Tibial artery (tissue), 4 donors: Measurements from ENCODE around the gene VRK2.
A peak's percentile ranks its signal among the peaks of the same experiment; 100 is the strongest.

Experiments used
- DNase-seq, 2 donors: peaks; one replicate each; pipeline ENCODE4 v3.0.0-alpha.2; 2019
- H3K27ac ChIP-seq, 2 donors: fragments of 200-600 bp; sonication (generic) in 1 of 2; 1 replicate in 1 of 2; 2 replicates in 1 of 2; pipeline ENCODE4 v1.5.1; 2018 to 2019; ENCODE audit warnings: mild to moderate bottlenecking in 1 of 2
- H3K27me3 ChIP-seq, 2 donors: fragments of 200-600 bp; sonication (generic) in 1 of 2; one replicate each; pipeline versions ENCODE4 v1.5.1 to v1.6.0; 2016 to 2019
- H3K36me3 ChIP-seq, 3 donors: fragments of 200-600 bp; sonication (generic) in 2 of 3; one replicate each; pipeline ENCODE4 v1.5.1; 2016 to 2019; ENCODE audit warnings: mild to moderate bottlenecking in 2 of 3
- H3K4me1 ChIP-seq, 4 donors: fragments of 200-600 bp; sonication (generic) in 2 of 4; 1 replicate in 3 of 4; 2 replicates in 1 of 4; pipeline ENCODE4 v1.5.1; 2016 to 2019
- H3K4me3 ChIP-seq, 2 donors: fragments of 200-600 bp; sonication (generic) in 1 of 2; 1 replicate in 1 of 2; 2 replicates in 1 of 2; pipeline ENCODE4 v1.5.1; 2018 to 2019; ENCODE audit warnings: mild to moderate bottlenecking in 2 of 2
- H3K9me3 ChIP-seq, 3 donors: fragments of 200-600 bp; sonication (generic) in 1 of 3; one replicate each; pipeline ENCODE4 v1.5.1; 2016 to 2019
- intact Hi-C: fragments of 100-400 bp; cut with DNase I; formaldehyde crosslinking; loops from one replicate; pipeline ENCODE4 v1.15.0; 2023; ENCODE audit warnings: low total_unique reads
- TF ChIP-seq, protein P1 (sequence below), 2 experiments: fragments of 200-600 bp in 1 of 2; fragments of 450-650 bp in 1 of 2; IDR thresholded peaks; one replicate each; pipeline ENCODE4 v1.5.1; 2017 to 2019; ENCODE audit warnings: antibody characterized with exemption in 2 of 2, mild to moderate bottlenecking in 1 of 2, moderate library complexity in 1 of 2

VRK2 gene

DNA sequence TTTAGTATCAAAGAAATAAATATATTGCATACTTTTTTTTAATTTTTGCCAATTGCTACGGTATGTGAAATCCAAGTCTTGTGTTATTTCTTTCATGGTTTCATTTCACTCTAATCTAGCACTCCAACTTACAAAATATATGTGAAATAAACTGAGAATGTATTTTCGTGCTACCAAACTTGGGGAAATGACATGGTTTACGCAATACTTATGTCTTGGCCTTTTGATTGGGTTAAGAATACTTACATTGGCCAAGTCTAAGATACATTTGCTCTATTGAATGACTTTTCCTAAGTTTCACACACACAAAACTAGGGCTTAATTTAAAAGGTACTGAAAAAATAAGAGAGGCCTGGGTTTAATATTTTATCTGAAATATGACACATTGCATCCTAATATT is 80.5 kb downstream of the VRK2 start:
- no peak for DNase-seq
- Histone ChIP-seq H3K4me3 (no peak overlapping the region), H3K9me3 (no peaks in the 10 kb centered on the region), H3K4me1 (peaks cover 0 to 23% (median 8%) of the 10 kb centered on the region in 4 donors), H3K36me3 (peaks cover 5 to 9% (median 8%) of the 10 kb centered on the region in 3 donors), H3K27ac (no peak overlapping the region), H3K27me3 (no peaks in the 10 kb centered on the region)
- TF ChIP-seq, protein P1, sequence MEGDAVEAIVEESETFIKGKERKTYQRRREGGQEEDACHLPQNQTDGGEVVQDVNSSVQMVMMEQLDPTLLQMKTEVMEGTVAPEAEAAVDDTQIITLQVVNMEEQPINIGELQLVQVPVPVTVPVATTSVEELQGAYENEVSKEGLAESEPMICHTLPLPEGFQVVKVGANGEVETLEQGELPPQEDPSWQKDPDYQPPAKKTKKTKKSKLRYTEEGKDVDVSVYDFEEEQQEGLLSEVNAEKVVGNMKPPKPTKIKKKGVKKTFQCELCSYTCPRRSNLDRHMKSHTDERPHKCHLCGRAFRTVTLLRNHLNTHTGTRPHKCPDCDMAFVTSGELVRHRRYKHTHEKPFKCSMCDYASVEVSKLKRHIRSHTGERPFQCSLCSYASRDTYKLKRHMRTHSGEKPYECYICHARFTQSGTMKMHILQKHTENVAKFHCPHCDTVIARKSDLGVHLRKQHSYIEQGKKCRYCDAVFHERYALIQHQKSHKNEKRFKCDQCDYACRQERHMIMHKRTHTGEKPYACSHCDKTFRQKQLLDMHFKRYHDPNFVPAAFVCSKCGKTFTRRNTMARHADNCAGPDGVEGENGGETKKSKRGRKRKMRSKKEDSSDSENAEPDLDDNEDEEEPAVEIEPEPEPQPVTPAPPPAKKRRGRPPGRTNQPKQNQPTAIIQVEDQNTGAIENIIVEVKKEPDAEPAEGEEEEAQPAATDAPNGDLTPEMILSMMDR (IDR thresholded peaks at IDR 0.05), result no peak
- intact Hi-C loops, result no loop called here

DNA sequence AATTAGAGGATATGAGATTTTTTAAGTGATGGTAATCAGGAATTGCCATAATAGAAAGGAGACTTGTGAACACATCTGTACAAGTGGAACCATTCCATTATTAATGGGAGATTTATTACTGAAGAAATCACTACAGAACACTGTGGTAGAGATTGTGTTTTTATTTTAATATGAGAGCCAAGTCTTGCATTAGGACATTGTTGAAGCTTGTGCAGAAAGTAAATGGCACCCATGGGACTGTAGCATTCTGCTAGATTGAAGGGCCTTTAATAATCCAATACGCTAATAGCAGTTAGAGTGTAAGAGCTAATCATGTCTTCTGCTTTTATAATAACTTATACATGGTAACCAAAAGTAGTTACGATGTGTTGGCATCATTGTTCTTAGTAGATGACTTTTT is 83.6 kb downstream of the VRK2 start:
- no peak overlapping the region for H3K27ac ChIP-seq

DNA sequence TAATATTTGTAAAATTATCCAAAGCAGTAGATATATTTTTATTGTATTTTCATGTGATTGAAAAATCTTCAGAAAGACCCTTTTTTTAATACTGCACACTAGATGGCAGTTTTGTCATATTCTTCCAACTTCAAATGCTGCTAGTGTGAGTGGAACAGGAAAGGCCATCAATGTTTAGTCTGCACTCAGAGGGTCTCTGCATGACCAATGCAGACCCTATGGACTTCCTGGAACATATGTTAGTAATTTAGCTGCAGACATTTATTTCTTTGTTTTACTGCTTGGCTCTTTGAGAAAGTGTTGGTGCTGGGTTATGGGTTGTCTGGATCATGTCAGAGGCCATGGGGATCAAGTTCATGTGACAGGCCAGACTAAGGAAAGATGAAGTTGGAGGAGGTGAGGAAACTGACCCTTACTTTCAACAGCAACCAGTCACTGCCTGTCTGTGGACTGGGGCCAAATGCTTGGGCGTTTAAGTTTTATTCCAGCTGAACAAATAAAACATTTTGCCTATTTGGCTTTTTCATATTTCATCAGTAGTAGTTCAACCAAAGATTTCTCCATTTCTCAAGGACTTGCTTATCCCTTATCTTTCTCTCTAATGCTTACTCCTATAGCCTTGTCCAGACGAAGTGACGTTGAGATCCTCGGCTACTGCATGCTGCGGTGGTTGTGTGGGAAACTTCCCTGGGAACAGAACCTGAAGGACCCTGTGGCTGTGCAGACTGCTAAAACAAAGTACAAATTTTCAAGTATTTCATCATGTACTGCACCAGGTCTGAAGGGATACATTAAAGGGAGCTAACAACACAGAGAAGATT is 84.8 kb downstream of the VRK2 start:
- H3K27ac ChIP-seq, result no peak overlapping the region
- H3K4me1 ChIP-seq, result peaks cover 0 to 23% (median 8%) of the 10 kb centered on the region in 4 donors
- H3K4me3 ChIP-seq, result no peak overlapping the region
- no peaks in the 10 kb centered on the region for H3K9me3 ChIP-seq
- H3K36me3 ChIP-seq, result peaks cover 0 to 3% (median 0%) of the 10 kb centered on the region in 3 donors
- intact Hi-C loops, result no loop called here
- DNase-seq, result peak in 1 of 2 donors; percentile 28
- TF ChIP-seq, protein P1 (IDR thresholded peaks at IDR 0.05), result no peak
- no peaks in the 10 kb centered on the region for H3K27me3 ChIP-seq

More for the DNA sequence above, 83.6 kb downstream of the VRK2 start:
- Histone ChIP-seq H3K4me1 (peaks cover 0 to 23% (median 8%) of the 10 kb centered on the region in 4 donors), H3K4me3 (no peak overlapping the region), H3K36me3 (peaks cover 0 to 3% (median 0%) of the 10 kb centered on the region in 3 donors), H3K9me3 (no peaks in the 10 kb centered on the region), H3K27me3 (no peaks in the 10 kb centered on the region)
- intact Hi-C loops, result no loop called here
- DNase-seq, result no peak
- TF ChIP-seq, protein P1 (IDR thresholded peaks at IDR 0.05), result no peak

DNA sequence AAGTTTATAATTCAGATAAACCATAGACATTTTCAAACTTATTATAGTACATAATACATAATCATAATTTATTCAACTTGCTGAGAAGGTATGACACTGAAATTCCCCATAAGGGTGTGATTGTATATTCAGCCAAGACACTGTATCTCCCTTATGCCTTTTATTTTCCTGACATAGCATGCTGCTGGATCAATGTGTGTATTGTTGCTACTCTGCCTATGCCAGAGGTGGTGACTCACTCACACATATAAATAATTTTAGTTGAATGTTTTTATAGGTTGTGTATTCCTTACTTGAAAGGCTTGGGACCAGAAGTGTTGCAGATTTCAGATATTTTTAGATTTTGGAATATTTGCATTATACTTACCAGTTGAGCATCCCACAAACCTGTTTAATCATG is 86.8 kb downstream of the VRK2 start:
- Histone ChIP-seq H3K27ac (no peak overlapping the region), H3K9me3 (no peaks in the 10 kb centered on the region), H3K4me3 (no peak overlapping the region), H3K36me3 (peaks cover 0 to 3% (median 0%) of the 10 kb centered on the region in 3 donors), H3K27me3 (no peaks in the 10 kb centered on the region), H3K4me1 (peaks cover 0 to 29% (median 8%) of the 10 kb centered on the region in 4 donors)
- DNase-seq, result no peak
- TF ChIP-seq, protein P1 (IDR thresholded peaks at IDR 0.05), result no peak
- intact Hi-C loops, result no loop called here

DNA sequence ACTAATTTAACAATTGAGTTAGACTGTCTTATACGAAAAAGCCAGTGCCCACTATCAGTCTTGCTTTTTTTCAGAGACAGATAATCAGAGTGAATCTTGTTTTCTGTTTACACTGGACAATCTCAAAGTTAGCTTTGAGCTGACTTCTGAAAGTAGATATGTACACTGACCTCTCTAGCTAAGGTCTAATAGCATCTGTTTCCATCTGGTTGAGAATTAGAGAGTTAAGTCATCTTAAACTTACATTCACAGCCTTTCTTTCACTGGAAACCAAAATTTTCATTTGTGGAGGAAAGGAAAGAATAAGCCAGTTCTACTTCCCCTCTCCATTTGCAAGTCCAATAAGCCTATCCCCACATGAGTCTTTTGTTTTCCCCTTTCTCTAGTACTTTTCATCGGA is 89.3 kb downstream of the VRK2 start:
- TF ChIP-seq, protein P1 (IDR thresholded peaks at IDR 0.05), result no peak
- no peaks in the 10 kb centered on the region for H3K27me3 ChIP-seq
- DNase-seq, result no peak
- intact Hi-C loops, result no loop called here
- H3K36me3 ChIP-seq, result peaks cover 3 to 4% (median 3%) of the 10 kb centered on the region in 3 donors
- H3K4me1 ChIP-seq, result peaks cover 0 to 20% (median 8%) of the 10 kb centered on the region in 4 donors
- no peak overlapping the region for H3K4me3 ChIP-seq
- H3K27ac ChIP-seq, result no peak overlapping the region
- H3K9me3 ChIP-seq, result no peaks in the 10 kb centered on the region
